HG03575 (cell line): ENCODE data around the gene PITPNM1.
"Not testable (repeated sequence)": the region's sequence is repeated elsewhere in the genome, so short reads cannot be mapped to it uniquely, and the experiment has no call there.

Experiments used
- ATAC-seq: cut with Tn5 transposase; IDR thresholded peaks from one replicate; pipeline ENCODE4 v1.9.1; 2021; ENCODE audit not compliant: unreplicated experiment, insufficient number of reproducible peaks, low FRiP score; ENCODE audit errors: extremely low read depth

The PITPNM1 gene

GRCh38 chr11:67493548-67494370, 11.4 kb downstream of the PITPNM1 start:
- no peak for ATAC-seq

GRCh38 chr11:67492801-67493547, 12.2 kb downstream of the PITPNM1 start:
- no peak for ATAC-seq

GRCh38 chr11:67492069-67492727, 13.0 kb downstream of the PITPNM1 start:
- ATAC-seq: no peak

GRCh38 chr11:67491276-67492068, 13.7 kb downstream of the PITPNM1 start:
- ATAC-seq: no peak

GRCh38 chr11:67490727-67491065, 14.5 kb downstream of the PITPNM1 start:
- ATAC-seq: no peak

GRCh38 chr11:67489885-67490726, 15.1 kb downstream of the PITPNM1 start:
- no peak for ATAC-seq

GRCh38 chr11:67489203-67489884, 15.8 kb downstream of the PITPNM1 start:
- ATAC-seq: no peak

- ATAC-seq: no peak
Observed at GRCh38 chr11:67486481-67487195, 18.5 kb downstream of the PITPNM1 start.

- ATAC-seq: not testable (repeated sequence)
Observed at GRCh38 chr11:67485873-67486361, 19.2 kb downstream of the PITPNM1 start.

- no peak for ATAC-seq
Observed at GRCh38 chr11:67484847-67485311, 20.3 kb downstream of the PITPNM1 start.

GRCh38 chr11:67483831-67484665, 21.1 kb downstream of the PITPNM1 start:
- no peak for ATAC-seq

GRCh38 chr11:67482827-67483798, 22.1 kb downstream of the PITPNM1 start, which contains the start of gene AIP:
AIP (plus strand) TSS chr11:67483026; CDS start chr11:67483159, 133 bp downstream.
- ATAC-seq: peak; percentile 38

- ATAC-seq: no peak
Observed at GRCh38 chr11:67482275-67482826, 22.8 kb downstream of the PITPNM1 start.

GRCh38 chr11:67477344-67478050, 27.7 kb downstream of the PITPNM1 start:
- ATAC-seq: not testable (repeated sequence)
